Upper lobe of left lung (tissue), 6 donors: Measurements from ENCODE around the gene PTPN1. TPM values are rescaled to one million over a fixed set of nuclear protein-coding genes. Genes with fewer than 3 reads are reported as not detected.

Experiments used
- ATAC-seq, 2 donors: fragments of 200-7000 bp; cut with Tn5 transposase; one replicate each; pipeline ENCODE4 v1.9.1; 2022; ENCODE audit warnings: mild to moderate bottlenecking in 2 of 2, moderate library complexity in 2 of 2; ENCODE audit not compliant: low FRiP score in 2 of 2
- DNase-seq, 2 donors: peaks; one replicate each; pipeline ENCODE4 v3.0.0-alpha.2; 2019 to 2020
- H3K27ac ChIP-seq, 4 donors: fragments of 200-600 bp; sonication (generic); one replicate each; pipeline ENCODE4 v1.5.1; 2016 to 2019
- H3K27me3 ChIP-seq, 4 donors: fragments of 200-600 bp; sonication (generic); one replicate each; pipeline ENCODE4 v1.5.1; 2017 to 2019
- H3K36me3 ChIP-seq, 4 donors: fragments of 200-600 bp; sonication (generic); one replicate each; pipeline ENCODE4 v1.5.1; 2016 to 2019
- H3K4me1 ChIP-seq, 4 donors: fragments of 200-600 bp; sonication (generic); one replicate each; pipeline ENCODE4 v1.5.1; 2018 to 2019
- H3K4me3 ChIP-seq, 4 donors: fragments of 200-600 bp; sonication (generic); one replicate each; pipeline ENCODE4 v1.5.1; 2017 to 2019; ENCODE audit warnings: mild to moderate bottlenecking in 2 of 4, moderate library complexity in 1 of 4
- H3K9me3 ChIP-seq, 4 donors: fragments of 200-600 bp; sonication (generic); one replicate each; pipeline ENCODE4 v1.5.1; 2018 to 2019
- EP300 ChIP-seq, 4 donors: sonication (generic); formaldehyde crosslinking; IDR thresholded peaks; one replicate each; pipeline ENCODE4 v1.5.1; 2017; ENCODE audit warnings: antibody characterized with exemption in 4 of 4, control low read depth in 2 of 4
- POLR2A ChIP-seq, 4 donors: fragments of 450-650 bp; IDR thresholded peaks; one replicate each; pipeline ENCODE4 v1.5.1; 2016 to 2017; ENCODE audit warnings: antibody characterized with exemption in 4 of 4, mild to moderate bottlenecking in 2 of 4
- POLR2AphosphoS5 ChIP-seq, 2 donors: sonication (generic); formaldehyde crosslinking; IDR thresholded peaks; one replicate each; pipeline ENCODE4 v1.5.1; 2017; ENCODE audit warnings: antibody characterized with exemption in 2 of 2
- WGBS, 2 donors: methylation state at CpG; one replicate each; pipeline ENCODE4 v1.1.5; 2017 to 2018; 5-methylcytosine and 5-hydroxymethylcytosine counted together
- total RNA-seq, 6 donors: library from RNA; depleted of rRNA in 4 of 6; stranded (reverse); fragments of >200 nt in 4 of 6; gene quantifications; one replicate each; pipeline versions ENCODE4 v1.1.0 to v1.2.1, GENCODE V29; 2016 to 2021
- TF ChIP-seq, protein P1 (sequence below), 6 experiments: fragments of 450-650 bp in 4 of 6; fragments of 200-600 bp in 2 of 6; sonication (generic) in 2 of 6; IDR thresholded peaks; one replicate each; pipeline ENCODE4 v1.5.1; 2016 to 2019; ENCODE audit warnings: antibody characterized with exemption in 6 of 6
- donor health status: DM: no; HTN: no; CAD: no; lungs with moderate emphysema.
- donor health status: DM: no; HTN: yes; CAD: no; lungs with severe emphysema.

The PTPN1 gene
- total RNA-seq, 6 donors from 2014 or later = 75.1 to 137 (median 96.1) TPM

GRCh38 chr20:50600281-50600895 lies 90.2 kb downstream of the PTPN1 start:
- ATAC-seq (no peak), DNase-seq (no peak)
- Histone ChIP-seq H3K9me3 (no peaks in the 10 kb centered on the region), H3K27ac (no peak overlapping the region), H3K4me1 (peaks cover 0 to 13% (median 9%) of the 10 kb centered on the region in 4 donors), H3K27me3 (no peaks in the 10 kb centered on the region), H3K4me3 (no peak overlapping the region), H3K36me3 (peaks cover 0 to 10% (median 0%) of the 10 kb centered on the region in 4 donors)
- TF ChIP-seq, protein P1, sequence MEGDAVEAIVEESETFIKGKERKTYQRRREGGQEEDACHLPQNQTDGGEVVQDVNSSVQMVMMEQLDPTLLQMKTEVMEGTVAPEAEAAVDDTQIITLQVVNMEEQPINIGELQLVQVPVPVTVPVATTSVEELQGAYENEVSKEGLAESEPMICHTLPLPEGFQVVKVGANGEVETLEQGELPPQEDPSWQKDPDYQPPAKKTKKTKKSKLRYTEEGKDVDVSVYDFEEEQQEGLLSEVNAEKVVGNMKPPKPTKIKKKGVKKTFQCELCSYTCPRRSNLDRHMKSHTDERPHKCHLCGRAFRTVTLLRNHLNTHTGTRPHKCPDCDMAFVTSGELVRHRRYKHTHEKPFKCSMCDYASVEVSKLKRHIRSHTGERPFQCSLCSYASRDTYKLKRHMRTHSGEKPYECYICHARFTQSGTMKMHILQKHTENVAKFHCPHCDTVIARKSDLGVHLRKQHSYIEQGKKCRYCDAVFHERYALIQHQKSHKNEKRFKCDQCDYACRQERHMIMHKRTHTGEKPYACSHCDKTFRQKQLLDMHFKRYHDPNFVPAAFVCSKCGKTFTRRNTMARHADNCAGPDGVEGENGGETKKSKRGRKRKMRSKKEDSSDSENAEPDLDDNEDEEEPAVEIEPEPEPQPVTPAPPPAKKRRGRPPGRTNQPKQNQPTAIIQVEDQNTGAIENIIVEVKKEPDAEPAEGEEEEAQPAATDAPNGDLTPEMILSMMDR (IDR thresholded peaks at IDR 0.05) = no peak
- TF ChIP-seq POLR2AphosphoS5 (IDR thresholded peaks at IDR 0.05) = no peak
- TF ChIP-seq POLR2A (IDR thresholded peaks at IDR 0.05) = no peak
- no peak for TF ChIP-seq EP300 (IDR thresholded peaks at IDR 0.05)
- WGBS, 2 donors = 79 to 84% methylated on average over 12 of the region's 12 CpGs

- peaks cover 0 to 10% (median 0%) of the 10 kb centered on the region in 4 donors for H3K36me3 ChIP-seq
- TF ChIP-seq EP300 (IDR thresholded peaks at IDR 0.05) (no peak), POLR2AphosphoS5 (IDR thresholded peaks at IDR 0.05) (no peak), POLR2A (IDR thresholded peaks at IDR 0.05) (no peak)
- TF ChIP-seq, protein P1 (IDR thresholded peaks at IDR 0.05) = no peak
- no peaks in the 10 kb centered on the region for H3K27me3 ChIP-seq
- no peak overlapping the region for H3K4me3 ChIP-seq
- ATAC-seq (no peak), DNase-seq (peak in 1 of 2 donors; percentile 82)
- 71 to 73% methylated on average over 9 of the region's 33 CpGs for WGBS, 2 donors
- peaks cover 0 to 2% (median 0%) of the 10 kb centered on the region in 4 donors for H3K4me1 ChIP-seq
- no peak overlapping the region for H3K27ac ChIP-seq
- H3K9me3 ChIP-seq = no peaks in the 10 kb centered on the region
These were observed 91.6 kb downstream of the PTPN1 start for GRCh38 chr20:50601511-50602431.

GRCh38 chr20:50602432-50603088 lies 92.4 kb downstream of the PTPN1 start:
- ATAC-seq (no peak), DNase-seq (no peak)
- no peaks in the 10 kb centered on the region for H3K27me3 ChIP-seq
- no peak overlapping the region for H3K4me3 ChIP-seq
- no peaks in the 10 kb centered on the region for H3K4me1 ChIP-seq
- no peaks in the 10 kb centered on the region for H3K9me3 ChIP-seq
- no peak for TF ChIP-seq EP300 (IDR thresholded peaks at IDR 0.05)
- TF ChIP-seq, protein P1 (IDR thresholded peaks at IDR 0.05) = no peak
- no peak for TF ChIP-seq POLR2AphosphoS5 (IDR thresholded peaks at IDR 0.05)
- TF ChIP-seq POLR2A (IDR thresholded peaks at IDR 0.05) = no peak
- H3K36me3 ChIP-seq = peaks cover 0 to 10% (median 0%) of the 10 kb centered on the region in 4 donors
- whole genome bisulfite sequencing, 2 donors = 90 to 93% methylated on average over 4 to 15 of the region's 15 CpGs
- no peak overlapping the region for H3K27ac ChIP-seq

DNA sequence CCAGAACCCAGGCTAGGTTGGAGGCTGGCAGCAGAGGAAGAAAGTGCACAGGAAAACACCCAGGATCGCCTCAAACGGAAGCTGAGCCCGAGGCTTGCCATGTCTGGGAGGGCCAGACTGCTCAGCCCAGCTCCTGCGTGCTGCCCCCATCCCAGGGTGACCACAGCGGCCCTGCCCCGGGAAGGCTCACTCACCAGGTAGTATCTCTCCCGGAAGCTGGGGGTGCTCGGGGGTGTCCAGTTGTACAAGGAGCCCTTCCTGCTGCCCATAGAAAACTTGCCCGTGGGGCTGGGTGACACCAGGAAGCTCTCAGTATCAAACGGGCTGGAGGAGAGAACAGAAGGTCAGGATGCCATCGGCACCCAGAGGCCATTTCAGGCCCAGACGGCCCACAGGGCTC lies 94.3 kb downstream of the PTPN1 start:
- H3K9me3 ChIP-seq = no peaks in the 10 kb centered on the region
- H3K4me3 ChIP-seq = no peak overlapping the region
- TF ChIP-seq EP300 (IDR thresholded peaks at IDR 0.05) (no peak), POLR2AphosphoS5 (IDR thresholded peaks at IDR 0.05) (no peak), POLR2A (IDR thresholded peaks at IDR 0.05) (no peak)
- TF ChIP-seq, protein P1 (IDR thresholded peaks at IDR 0.05) = no peak
- WGBS, 2 donors = 92 to 95% methylated on average over 12 of the region's 12 CpGs
- H3K4me1 ChIP-seq = no peaks in the 10 kb centered on the region
- ATAC-seq = no peak
- peaks cover 0 to 18% (median 0%) of the 10 kb centered on the region in 4 donors for H3K36me3 ChIP-seq
- no peak for DNase-seq
- H3K27ac ChIP-seq = no peak overlapping the region
- no peaks in the 10 kb centered on the region for H3K27me3 ChIP-seq
